B cell (primary cell): Measurements from ENCODE around the gene GPR27.

Experiments used
- CTCF ChIP-seq: fragments of 200-600 bp; IDR thresholded peaks from one replicate; pipeline ENCODE4 v1.8.0; 2022; ENCODE audit warnings: antibody characterized with exemption, mild to moderate bottlenecking
- EZH2 ChIP-seq: IDR thresholded peaks from 2 replicates; pipeline ENCODE4 v1.6.1; 2012; ENCODE audit warnings: borderline replicate concordance, low read depth, mild to moderate bottlenecking, moderate library complexity, low read length; ENCODE audit not compliant: insufficient read depth, poor library complexity, severe bottlenecking

DNA sequence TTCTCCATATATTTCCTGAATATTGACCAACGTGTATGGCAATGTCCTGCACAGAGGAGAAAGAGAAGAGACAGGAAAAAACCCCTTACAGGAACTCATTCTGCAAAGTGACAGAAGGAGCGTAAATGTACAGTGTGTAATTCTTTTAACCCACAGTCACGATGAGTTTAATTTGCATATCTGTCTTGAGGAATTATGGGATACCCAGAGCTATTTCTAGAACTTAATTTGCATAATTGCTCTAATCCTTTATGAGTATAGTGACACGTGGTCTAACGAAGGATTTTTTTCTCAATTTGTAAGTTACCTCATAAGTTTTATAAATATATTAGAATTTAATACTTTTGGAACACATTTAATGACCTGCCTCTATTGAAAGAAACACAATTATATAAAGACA, 9.8 kb downstream of the GPR27 start:
- no peak for TF ChIP-seq CTCF
- no peak for TF ChIP-seq EZH2
